Heart left ventricle (tissue), 16 donors: ENCODE results near the gene ENGASE. TPM values are rescaled to one million over a fixed set of nuclear protein-coding genes. Genes with fewer than 3 reads are reported as not detected.

Experiments
- ATAC-seq, 4 donors: fragments of 200-7000 bp; cut with Tn5 transposase; one replicate each; pipeline ENCODE4 v1.9.1; 2020 to 2022; ENCODE audit warnings: moderate library complexity in 4 of 4, mild to moderate bottlenecking in 3 of 4, moderate number of reproducible peaks in 1 of 4
- DNase-seq, 5 donors: peaks; one replicate each; pipeline ENCODE4 v3.0.0-alpha.2; 2020
- H3K27ac ChIP-seq, 12 donors: fragments of 200-600 bp; sonication (generic) in 4 of 12; one replicate each; pipeline versions ENCODE4 v1.5.0 to v1.8.0; 2016 to 2022; ENCODE audit warnings: mild to moderate bottlenecking in 2 of 12
- H3K27me3 ChIP-seq, 9 donors: fragments of 200-600 bp; sonication (generic) in 2 of 9; one replicate each; pipeline versions ENCODE4 v1.5.1 to v1.8.0; 2016 to 2022; ENCODE audit warnings: mild to moderate bottlenecking in 3 of 9
- H3K36me3 ChIP-seq, 9 donors: fragments of 200-600 bp; sonication (generic) in 2 of 9; one replicate each; pipeline versions ENCODE4 v1.5.0 to v1.8.0; 2018 to 2022; ENCODE audit warnings: mild to moderate bottlenecking in 2 of 9
- H3K4me1 ChIP-seq, 12 donors: fragments of 200-600 bp; sonication (generic) in 4 of 12; one replicate each; pipeline versions ENCODE4 v1.5.0 to v1.8.0; 2016 to 2022; ENCODE audit warnings: mild to moderate bottlenecking in 3 of 12
- H3K4me3 ChIP-seq, 12 donors: fragments of 200-600 bp; sonication (generic) in 4 of 12; one replicate each; pipeline versions ENCODE4 v1.5.0 to v1.8.0; 2017 to 2022; ENCODE audit warnings: mild to moderate bottlenecking in 9 of 12, moderate library complexity in 4 of 12
- H3K9me3 ChIP-seq, 12 donors: fragments of 200-600 bp; sonication (generic) in 4 of 12; one replicate each; pipeline versions ENCODE4 v1.5.0 to v1.8.0; 2016 to 2022; ENCODE audit warnings: mild to moderate bottlenecking in 1 of 12
- POLR2A ChIP-seq, 2 donors: fragments of 450-650 bp; IDR thresholded peaks; one replicate each; pipeline ENCODE4 v1.6.1; 2017; ENCODE audit warnings: antibody characterized with exemption in 2 of 2, mild to moderate bottlenecking in 2 of 2, moderate library complexity in 2 of 2
- WGBS, 4 donors: extraction: QIAGEN DNeasy Blood & Tissue Kit in 2 of 4; methylation state at CpG; one replicate each; pipeline versions ENCODE4 v1.1.5 to v1.1.7; 2013 to 2018; 5-methylcytosine and 5-hydroxymethylcytosine counted together
- intact Hi-C, 10 donors: fragments of 100-400 bp; cut with DNase I; formaldehyde crosslinking; loops; one replicate each; pipeline versions ENCODE4 v1.11.1 to v1.14.2; 2022
- polyA plus RNA-seq, 2 donors: library from polyadenylated mRNA; stranded (reverse); fragments of 200-250 nt; gene quantifications; one replicate each; pipeline ENCODE4 v1.2.3, GENCODE V29; 2013
- total RNA-seq, 9 donors: library from RNA; depleted of rRNA in 2 of 9; stranded (reverse); fragments of >200 nt in 2 of 9; fragmentation: NEBNext Ultra II Directional in 3 of 9; extraction: Animal tissue kit (Norgen Biotek cat#: 25700) in 3 of 9; gene quantifications; one replicate each; pipeline versions ENCODE4 v1.1.0 to v1.2.4, GENCODE V29; 2016 to 2023
- TF ChIP-seq, protein P1 (sequence below), 12 donors: fragments of 200-600 bp; sonication (generic) in 4 of 12; IDR thresholded peaks; one replicate each; pipeline versions ENCODE4 v1.5.0 to v1.8.0; 2018 to 2022; ENCODE audit warnings: antibody characterized with exemption in 12 of 12, mild to moderate bottlenecking in 5 of 12
- donor health status: ischemic (EF 13 %, LVEDD 7.1; RV severe dilation, severe dysfunction).
- donor health status: healthy with polysubstance abuse.
- donor health status: DM: no; HTN: yes; CAD: no.
- donor health status: DM: no; HTN: no; CAD: no.
- donor health status: ischemic (EF 25% LVEDD 6.9; RV normal size, moderate dysfunction).
- donor health status: ischemic (EF 25% LVEDD 5.7; RV mildly dilated, moderate dysfunction).
- donor health status: healthy.
- donor health status: DM: yes; HTN: yes; CAD: no.
- donor health status: ischemic (EF 35%, LVEDD 5.7; RV mildly dilated, moderate dysfunction).
- donor health status: nonischemic (EF 11% LVEDD 7.7; RV severe dilation, severe dysfunction).
- donor health status: DM: yes; HTN: yes; CAD: no.
- donor health status: PGD.
- donor health status: ischemic (EF 29% LVEDD 5.4; RV normal size, mild dysfunction).
- donor health status: nonischemic (EF 23%, LVEDD 6.1; RV moderate dilation, normal function).

ENGASE gene
- total and polyA plus RNA-seq, 11 donors, result 6.2 to 42.0 (median 23.5) TPM

DNA sequence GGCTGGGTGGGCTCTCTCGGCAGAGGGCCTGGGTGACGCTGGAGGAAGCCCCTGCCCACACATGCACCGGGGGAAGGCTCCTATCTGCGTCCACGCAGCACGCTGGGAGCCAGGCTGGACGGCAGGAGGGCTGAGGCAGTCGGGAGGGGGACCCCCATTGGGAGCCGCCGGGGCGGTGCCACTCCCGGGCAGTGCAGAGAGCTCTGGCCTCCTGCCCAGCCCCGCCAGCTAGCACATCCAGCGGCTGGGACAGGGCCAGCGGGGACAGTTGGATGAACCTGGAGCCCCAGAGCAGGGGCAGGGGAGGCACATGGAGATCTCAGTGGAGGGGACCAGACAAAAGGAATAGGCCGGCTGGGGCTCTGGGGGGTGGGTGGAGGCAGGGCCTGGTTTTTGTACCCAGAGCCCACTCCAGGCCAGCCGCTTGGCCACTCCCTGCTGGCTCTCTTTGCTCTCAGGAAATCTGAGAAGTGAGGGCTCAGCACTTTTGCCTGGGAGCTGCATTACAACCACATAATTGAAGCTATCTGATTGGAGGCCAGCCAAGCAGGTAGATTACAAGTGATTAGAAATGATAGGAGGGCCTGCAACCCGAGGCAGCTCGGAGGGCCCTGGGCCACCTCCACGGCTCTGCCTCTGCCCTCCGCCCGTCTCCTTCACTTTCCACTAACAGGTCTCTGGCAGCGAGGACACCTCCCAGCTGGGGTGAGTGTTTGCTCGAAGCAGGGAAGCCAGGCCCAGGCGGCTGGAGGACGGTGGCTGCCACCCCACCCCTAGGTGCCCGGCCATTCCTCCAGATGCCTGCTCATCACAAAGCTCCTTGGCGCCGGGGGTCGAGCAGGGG is 40.1 kb downstream of the ENGASE start:
- no peak for TF ChIP-seq POLR2A (IDR thresholded peaks at IDR 0.05)
- TF ChIP-seq, protein P1, sequence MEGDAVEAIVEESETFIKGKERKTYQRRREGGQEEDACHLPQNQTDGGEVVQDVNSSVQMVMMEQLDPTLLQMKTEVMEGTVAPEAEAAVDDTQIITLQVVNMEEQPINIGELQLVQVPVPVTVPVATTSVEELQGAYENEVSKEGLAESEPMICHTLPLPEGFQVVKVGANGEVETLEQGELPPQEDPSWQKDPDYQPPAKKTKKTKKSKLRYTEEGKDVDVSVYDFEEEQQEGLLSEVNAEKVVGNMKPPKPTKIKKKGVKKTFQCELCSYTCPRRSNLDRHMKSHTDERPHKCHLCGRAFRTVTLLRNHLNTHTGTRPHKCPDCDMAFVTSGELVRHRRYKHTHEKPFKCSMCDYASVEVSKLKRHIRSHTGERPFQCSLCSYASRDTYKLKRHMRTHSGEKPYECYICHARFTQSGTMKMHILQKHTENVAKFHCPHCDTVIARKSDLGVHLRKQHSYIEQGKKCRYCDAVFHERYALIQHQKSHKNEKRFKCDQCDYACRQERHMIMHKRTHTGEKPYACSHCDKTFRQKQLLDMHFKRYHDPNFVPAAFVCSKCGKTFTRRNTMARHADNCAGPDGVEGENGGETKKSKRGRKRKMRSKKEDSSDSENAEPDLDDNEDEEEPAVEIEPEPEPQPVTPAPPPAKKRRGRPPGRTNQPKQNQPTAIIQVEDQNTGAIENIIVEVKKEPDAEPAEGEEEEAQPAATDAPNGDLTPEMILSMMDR (IDR thresholded peaks at IDR 0.05), result no peak
- intact Hi-C loops, result no loop called here
- peaks cover 0 to 43% (median 7%) of the 10 kb centered on the region in 9 donors for H3K27me3 ChIP-seq
- H3K36me3 ChIP-seq, result no peaks in the 10 kb centered on the region
- no peaks in the 10 kb centered on the region for H3K9me3 ChIP-seq
- peak; percentile 61 to 80 (median 78) for ATAC-seq
- peak; percentile 46 to 73 (median 68) for DNase-seq
- peaks cover 0 to 13% (median 4%) of the 10 kb centered on the region in 12 donors for H3K4me1 ChIP-seq
- WGBS, 4 donors, result 24 to 52% (median 30%) methylated on average over 12 to 30 of the region's 30 CpGs
- H3K4me3 ChIP-seq, result no peak overlapping the region
- H3K27ac ChIP-seq, result no peak overlapping the region

DNA sequence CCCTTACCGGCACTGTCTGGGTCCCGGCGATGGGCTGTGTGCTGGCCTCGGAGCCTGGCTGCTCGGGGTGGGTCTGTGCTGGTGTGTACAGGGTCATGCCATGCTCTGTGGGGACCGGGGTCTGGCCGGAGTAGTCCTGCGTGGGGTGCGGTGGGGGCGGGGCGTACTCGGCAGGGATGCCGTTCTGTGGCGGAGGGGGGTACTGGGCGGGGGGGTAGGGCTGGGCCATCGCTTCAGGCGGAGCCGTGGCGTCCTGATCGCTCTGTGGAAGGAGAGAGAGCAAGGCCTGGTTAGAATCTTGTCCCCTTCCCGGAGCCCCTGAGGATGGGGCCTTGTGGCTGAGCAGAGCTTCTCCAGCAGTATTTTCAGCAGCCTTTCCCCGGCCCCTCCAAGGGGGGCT is 40.9 kb downstream of the ENGASE start:
- WGBS, 4 donors, result 83 to 89% (median 85%) methylated on average over 19 to 22 of the region's 22 CpGs
- DNase-seq (no peak), ATAC-seq (no peak)
- Histone ChIP-seq H3K27me3 (peaks cover 0 to 42% (median 7%) of the 10 kb centered on the region in 9 donors), H3K9me3 (no peaks in the 10 kb centered on the region), H3K27ac (no peak overlapping the region), H3K36me3 (no peaks in the 10 kb centered on the region), H3K4me1 (peaks cover 0 to 13% (median 4%) of the 10 kb centered on the region in 12 donors), H3K4me3 (no peak overlapping the region)
- TF ChIP-seq POLR2A (IDR thresholded peaks at IDR 0.05), result no peak
- TF ChIP-seq, protein P1 (IDR thresholded peaks at IDR 0.05), result no peak
- intact Hi-C loops, result no loop called here

DNA sequence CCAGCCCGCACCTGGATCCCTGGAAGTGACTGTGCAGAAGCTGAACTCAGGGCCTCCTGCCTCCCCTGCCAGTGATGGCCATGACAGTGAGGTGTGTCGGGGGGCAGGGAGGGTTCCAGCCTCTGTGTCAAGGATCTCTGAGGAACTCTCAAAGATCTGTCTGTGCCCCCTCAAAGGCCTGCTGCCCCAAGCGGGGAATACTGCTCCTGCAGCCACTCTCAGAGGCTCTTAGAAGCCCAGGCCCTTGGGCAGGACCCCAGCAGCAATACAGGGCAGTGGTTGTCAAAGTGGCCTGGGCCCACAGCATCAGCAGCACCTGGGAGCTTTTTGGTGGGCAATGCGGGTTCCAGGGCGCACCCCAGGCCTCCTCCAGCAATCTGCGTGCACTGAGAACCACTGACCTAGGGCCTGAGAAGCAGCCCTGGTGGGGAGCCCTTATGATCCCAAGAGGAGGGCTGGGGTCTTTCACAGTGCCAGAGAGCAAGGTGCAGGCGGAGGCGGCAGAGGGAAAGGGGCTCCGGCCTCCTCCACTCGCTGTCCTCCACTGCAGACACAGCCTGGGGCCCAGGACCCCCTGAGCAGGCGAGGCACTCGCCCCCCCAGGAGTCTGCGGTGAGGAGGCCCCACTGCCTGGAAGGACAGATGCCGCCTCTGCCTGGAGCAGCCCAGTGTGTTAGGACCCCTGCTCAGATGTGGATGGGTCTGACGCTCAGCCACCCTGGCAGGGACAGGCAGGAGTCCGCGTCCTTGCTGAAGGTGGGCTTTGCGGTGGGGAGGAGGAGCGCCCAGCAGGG is 42.1 kb downstream of the ENGASE start:
- Histone ChIP-seq H3K27ac (no peak overlapping the region), H3K27me3 (peaks cover 0 to 42% (median 7%) of the 10 kb centered on the region in 9 donors), H3K4me3 (no peak overlapping the region), H3K4me1 (peaks cover 0 to 13% (median 4%) of the 10 kb centered on the region in 12 donors), H3K9me3 (no peaks in the 10 kb centered on the region), H3K36me3 (no peaks in the 10 kb centered on the region)
- DNase-seq (no peak), ATAC-seq (no peak)
- TF ChIP-seq POLR2A (IDR thresholded peaks at IDR 0.05), result no peak
- TF ChIP-seq, protein P1 (IDR thresholded peaks at IDR 0.05), result no peak
- intact Hi-C loops, result no loop called here
- 91 to 98% (median 97%) methylated on average over 12 to 19 of the region's 19 CpGs for WGBS, 4 donors
